C4-2B (cell line): Measurements from ENCODE around the gene CROCC.

Source experiments
- CTCF ChIP-seq: fragments of 450-650 bp; conservative IDR thresholded peaks from 2 replicates; pipeline ENCODE4 v1.5.1; 2017; ENCODE audit warnings: mild to moderate bottlenecking
- ZFX ChIP-seq: fragments of 450-650 bp; IDR thresholded peaks from 2 replicates; pipeline ENCODE4 v1.6.1; 2017

GRCh38 chr1:16946646-16947045 lies 24.9 kb downstream of the CROCC start:
- no peak for TF ChIP-seq CTCF
- TF ChIP-seq ZFX, result no peak
